Measurements from ENCODE around the gene AKT2. TPM values are rescaled to one million over a fixed set of nuclear protein-coding genes. Genes with fewer than 3 reads are reported as not detected.

The AKT2 gene
- total RNA-seq, 1 experiment from 2014 or later: 150 TPM

- WGBS (ENCODE audit: extremely low coverage, insufficient read length, low lambda C conversion rate): no CpG with 5 or more reads among the region's 2 CpGs
- peak overlapping the region in 1 of 3 experiments; percentile 6; a peak in 2 of 7 replicates for H3K27ac Mint-ChIP-seq
- H3K36me3 Mint-ChIP-seq (ENCODE audit: insufficient read depth in 1 of 3, low read depth in 3 of 3): peaks cover 0 to 35% (median 30%) of the 10 kb centered on the region in 3 experiments; a peak in 5 of 7 replicates
Measured at GRCh38 chr19:40243181-40243580, 42.0 kb downstream of the AKT2 start.

More at GRCh38 chr19:40243181-40243580, 42.0 kb downstream of the AKT2 start:
- no peak for TF ChIP-seq CTCF (conservative IDR thresholded peaks at IDR 0.05)
- no peak overlapping the region for H3K56ac ChIP-seq (ENCODE audit: insufficient read length, low read depth, low read length)
- Mint-ChIP-seq H3K4me1 (peaks cover 4 to 8% of the 10 kb centered on the region in 2 experiments; a peak in 2 of 4 replicates), H3K4me3 (no peak overlapping the region), H3K9me3 (no peaks in the 10 kb centered on the region), H3K27me3 (ENCODE audit: low read depth) (no peaks in the 10 kb centered on the region)
- H3K4me2 ChIP-seq (ENCODE audit: insufficient read depth, insufficient read length, low read length): no peak overlapping the region
- H3K79me2 ChIP-seq (ENCODE audit: insufficient read depth, low read length): no peaks in the 10 kb centered on the region; the same call in 1 of the 2 replicates
- no peak overlapping the region for H2BK20ac ChIP-seq (ENCODE audit: low read depth, low read length, poor library complexity, severe bottlenecking)
- H3K9me3 ChIP-seq (ENCODE audit: control insufficient read depth, low read depth, low read length): no peaks in the 10 kb centered on the region
- H4K20me1 ChIP-seq (ENCODE audit: control insufficient read depth, insufficient read depth, insufficient read length): no peaks in the 10 kb centered on the region
- no peak overlapping the region for H2AK5ac ChIP-seq (ENCODE audit: insufficient read length, low read length)
- H3K23me2 ChIP-seq (ENCODE audit: insufficient read length, low read depth, low read length, poor library complexity, severe bottlenecking): no peaks in the 10 kb centered on the region
- no peak overlapping the region for H3T11ph ChIP-seq (ENCODE audit: low read length)
- H3K27ac ChIP-seq (ENCODE audit: insufficient read length, low read depth, low read length): no peak overlapping the region
- no peak overlapping the region for H3K14ac ChIP-seq (ENCODE audit: insufficient read depth, low read length)
- H3K4me1 ChIP-seq (ENCODE audit: insufficient read depth, low read length): no peaks in the 10 kb centered on the region; the same call in 1 of the 2 replicates
- no peak overlapping the region for H3K4ac ChIP-seq (ENCODE audit: low read depth, low read length)
- no peak overlapping the region for H2BK15ac ChIP-seq (ENCODE audit: low read depth, low read length)
- no peak overlapping the region for H2BK5ac ChIP-seq (ENCODE audit: insufficient read length, low read length)
- H4K8ac ChIP-seq (replicated peaks; ENCODE audit: insufficient read length, low read depth, low read length): no peak overlapping the region
- H2AFZ ChIP-seq (ENCODE audit: low read length): no peak overlapping the region
- H2BK120ac ChIP-seq (ENCODE audit: low read depth, low read length, poor library complexity, severe bottlenecking): no peak overlapping the region
- no peak overlapping the region for H2BK12ac ChIP-seq (ENCODE audit: insufficient read length, low read depth, low read length)
- H4K5ac ChIP-seq (ENCODE audit: insufficient read length, low read depth, low read length): no peak overlapping the region
- no peaks in the 10 kb centered on the region for H3K27me3 ChIP-seq (ENCODE audit: insufficient read depth, low read length)
- H3K23ac ChIP-seq (ENCODE audit: insufficient read length, low read depth, low read length): no peak overlapping the region
- no peaks in the 10 kb centered on the region for H3K79me1 ChIP-seq (ENCODE audit: insufficient read depth, low read depth, low read length, poor library complexity, severe bottlenecking)
- no peak for DNase-seq
- no peak overlapping the region for H3K18ac ChIP-seq (ENCODE audit: insufficient read length, low read depth, low read length)
- no peak overlapping the region for H4K91ac ChIP-seq (ENCODE audit: insufficient read length, low read depth, low read length)
- no peak overlapping the region for H3K9ac ChIP-seq (ENCODE audit: extremely low read depth, insufficient read length, low read length)
